K562 (cell line): ENCODE data around the gene GATA2. TPM values are rescaled to one million over a fixed set of nuclear protein-coding genes. Genes with fewer than 3 reads are reported as not detected.

Source experiments
- BRCA1 ChIP-seq, 2 experiments: fragments of 450-650 bp in 1 of 2; sonication (generic) in 1 of 2; formaldehyde crosslinking in 1 of 2; IDR thresholded peaks; 2 replicates each; pipeline versions ENCODE4 v1.5.0 to v1.6.1; 2017 to 2020; ENCODE audit warnings: mild to moderate bottlenecking in 1 of 2, missing genetic modification reagents in 1 of 2
- CREB3 ChIP-seq: fragments of 450-650 bp; conservative IDR thresholded peaks from 2 replicates; pipeline ENCODE4 v1.6.1; 2016; ENCODE audit warnings: missing genetic modification characterization, low read depth, mild to moderate bottlenecking, missing compliant biosample characterization, moderate library complexity
- DDX20 ChIP-seq: fragments of 450-650 bp; IDR thresholded peaks from 2 replicates; pipeline ENCODE4 v1.6.1; 2016; ENCODE audit warnings: missing genetic modification characterization, low read depth, mild to moderate bottlenecking, missing compliant biosample characterization, moderate library complexity
- ESRRB ChIP-seq: fragments of 250-450 bp; sonication (Bioruptor Pico); IDR thresholded peaks from 2 replicates; pipeline ENCODE4 v1.5.0; 2020; ENCODE audit warnings: mild to moderate bottlenecking, moderate library complexity, borderline replicate concordance
- KAT7 ChIP-seq: sonication (generic); formaldehyde crosslinking; IDR thresholded peaks from 2 replicates; pipeline ENCODE4 v1.8.0; 2022; ENCODE audit warnings: missing genetic modification reagents, mild to moderate bottlenecking, borderline replicate concordance
- KDM5B ChIP-seq: fragments of 200-600 bp; sonication (generic); IDR thresholded peaks from 2 replicates; pipeline ENCODE4 v1.6.1; 2012; ENCODE audit warnings: low read depth, mild to moderate bottlenecking, moderate library complexity, low read length, control low read depth, inconsistent platforms; ENCODE audit not compliant: insufficient replicate concordance
- MAFG ChIP-seq: fragments of 450-650 bp; conservative IDR thresholded peaks from 2 replicates; pipeline ENCODE4 v1.6.1; 2016; ENCODE audit warnings: missing genetic modification characterization, missing compliant biosample characterization
- RBBP5 ChIP-seq: fragments of 200-600 bp; sonication (generic); IDR thresholded peaks from 2 replicates; pipeline ENCODE4 v1.6.1; 2012; ENCODE audit warnings: borderline replicate concordance, mild to moderate bottlenecking, low read length, control low read depth, inconsistent platforms; ENCODE audit not compliant: insufficient read depth, poor library complexity, severe bottlenecking
- RBFOX2 ChIP-seq: fragments of 200-400 bp; formaldehyde crosslinking; IDR thresholded peaks from 2 replicates; pipeline ENCODE4 v1.6.1; 2017; ENCODE audit warnings: low read depth, mild to moderate bottlenecking, low read length, moderate library complexity
- SUPT5H ChIP-seq: fragments of 450-650 bp; IDR thresholded peaks from 2 replicates; pipeline ENCODE4 v1.6.1; 2016
- TSC22D4 ChIP-seq: fragments of 450-650 bp; IDR thresholded peaks from 2 replicates; pipeline ENCODE4 v1.6.1; 2016; ENCODE audit warnings: missing genetic modification characterization, missing biosample characterization, control low read depth
- ZFP91 ChIP-seq: sonication (generic); formaldehyde crosslinking; IDR thresholded peaks from 2 replicates; pipeline ENCODE4 v1.8.0; 2022; ENCODE audit warnings: mild to moderate bottlenecking, missing genetic modification reagents
- ZKSCAN1 ChIP-seq: fragments of 150-350 bp; IDR thresholded peaks from 2 replicates; pipeline ENCODE4 v1.6.1; 2016; ENCODE audit warnings: low read depth, low read length
- ZNF133 ChIP-seq: fragments of 250-450 bp; sonication (Bioruptor Pico); IDR thresholded peaks from 2 replicates; pipeline ENCODE4 v1.4.0; 2020; ENCODE audit warnings: mild to moderate bottlenecking
- ZNF146 ChIP-seq: IDR thresholded peaks from one replicate; pipeline ENCODE4 v1.6.1; 2018; ENCODE audit warnings: missing compliant biosample characterization; ENCODE audit not compliant: unreplicated experiment
- ZNF57 ChIP-seq: fragments of 450-650 bp; formaldehyde crosslinking; IDR thresholded peaks from 2 replicates; pipeline ENCODE4 v1.4.0; 2020; ENCODE audit warnings: mild to moderate bottlenecking, moderate library complexity
- polyA plus RNA-seq, 8 experiments: library from polyadenylated mRNA; depleted of rRNA in 4 of 8; stranded (reverse) in 5 of 8; unstranded in 3 of 8; fragments of >200 nt; fragmentation: Nextera tagmentation in 2 of 8; fragmentation: Illumina TruSeq in 1 of 8; extraction: Ambion mirVana in 2 of 8; extraction: Trizol in 1 of 8; gene quantifications; 2 replicates each; pipeline versions ENCODE4 v1.2.1 to v1.2.3, GENCODE V29; 2011 to 2014; ENCODE audit warnings: inconsistent platforms in 1 of 8, missing spikeins in 1 of 8
- total RNA-seq, 7 experiments: library from RNA; depleted of rRNA in 6 of 7; stranded (reverse); fragments of >200 nt in 6 of 7; fragmentation: Illumina TruSeq in 2 of 7; extraction: Trizol in 2 of 7; gene quantifications; 2 replicates each; pipeline versions ENCODE4 v1.2.1 to v1.2.3, GENCODE V29; 2011 to 2021; ENCODE audit warnings: low replicate concordance in 1 of 7

Gene GATA2
- total and polyA plus RNA-seq, 9 of the 15 experiments (the other 6 are each of a cell fraction or from before 2014, with no cell fraction given), result 8.5 to 218 (median 50.8) TPM

- TF ChIP-seq BRCA1 (IDR thresholded peaks at IDR 0.05), result no peak
- TF ChIP-seq BRCA1 (CRISPR knock-in tag; IDR thresholded peaks at IDR 0.05), result no peak
- peak; percentile 76 for TF ChIP-seq RBFOX2
- no peak for TF ChIP-seq DDX20 (tag)
- no peak for TF ChIP-seq ZFP91 (CRISPR knock-in tag)
- TF ChIP-seq KAT7 (CRISPR knock-in tag), result no peak
- no peak for TF ChIP-seq ZKSCAN1
- no peak for TF ChIP-seq ZNF133 (CRISPR knock-in tag)
- no peak for TF ChIP-seq MAFG (tag)
- no peak for TF ChIP-seq RBBP5
- TF ChIP-seq ZNF146 (CRISPR knock-in tag), result no peak
- TF ChIP-seq KDM5B, result no peak
- 0 out of 2 replicates have a peak, but pooled peaks have one; percentile 47 for TF ChIP-seq ESRRB (CRISPR knock-in tag)
- TF ChIP-seq CREB3 (tag), result no peak
- TF ChIP-seq SUPT5H, result peak; percentile 45
- no peak for TF ChIP-seq ZNF57 (CRISPR knock-in tag)
- no peak for TF ChIP-seq TSC22D4 (tag)
Measured at GRCh38 chr3:128479558-128480086, 13.4 kb downstream of the GATA2 start (continued).
